B cell (primary cell): Measurements from ENCODE around the gene PHF23.

Experiments
- CTCF ChIP-seq: fragments of 200-600 bp; IDR thresholded peaks from one replicate; pipeline ENCODE4 v1.8.0; 2022; ENCODE audit warnings: antibody characterized with exemption, mild to moderate bottlenecking
- EZH2 ChIP-seq: IDR thresholded peaks from 2 replicates; pipeline ENCODE4 v1.6.1; 2012; ENCODE audit warnings: borderline replicate concordance, low read depth, mild to moderate bottlenecking, moderate library complexity, low read length; ENCODE audit not compliant: insufficient read depth, poor library complexity, severe bottlenecking

- TF ChIP-seq CTCF (no peak), EZH2 (no peak)
Measured at GRCh38 chr17:7203391-7203790, 35.9 kb downstream of the PHF23 start.
